IMR-90 (cell line): ENCODE data around the gene OPRL1. TPM values are rescaled to one million over a fixed set of nuclear protein-coding genes. Genes with fewer than 3 reads are reported as not detected.

ENCODE experiments used
- ATAC-seq: fragments of 200-7000 bp; cut with Tn5 transposase; 2 replicates; pipeline ENCODE4 v1.9.1; 2020; ENCODE audit warnings: low read depth, mild to moderate bottlenecking, moderate library complexity
- BruUV-seq: library from RNA; stranded (reverse); fragments of 400-500 nt; replicated peaks from 2 replicates; lab custom pipeline; 2021; lab: Mats Ljungman, UMichigan
- CTCF ChIA-PET: fragments of 300-600 bp; formaldehyde crosslinking; extraction: SDS; loops from one replicate; lab custom pipeline; 2021; ENCODE audit warnings: antibody characterized with exemption; lab: Yijun Ruan, JAX
- POLR2A ChIA-PET: fragments of 300-600 bp; sonication (Branson Sonifier 250); formaldehyde crosslinking; loops from one replicate; lab custom pipeline; 2022; ENCODE audit warnings: antibody characterized with exemption; ENCODE audit not compliant: unreplicated experiment; lab: Charles Lee
- DNase-seq: peaks from one replicate; pipeline ENCODE4 v3.0.0; 2013
- H2AFZ ChIP-seq: replicated peaks from 2 replicates; pipeline ENCODE3; 2013; ENCODE audit warnings: low read length, mild to moderate bottlenecking; ENCODE audit not compliant: poor library complexity
- H2AK5ac ChIP-seq: 2 replicates; pipeline ENCODE4 v1.6.1; 2013; ENCODE audit warnings: low read depth, low read length, inconsistent platforms
- H2AK9ac ChIP-seq: replicated peaks from 2 replicates; pipeline ENCODE3; 2013; ENCODE audit warnings: mild to moderate bottlenecking, low read depth, low read length, moderate library complexity; ENCODE audit not compliant: poor library complexity
- H2BK120ac ChIP-seq: 2 replicates; pipeline ENCODE4 v1.6.1; 2013; ENCODE audit warnings: low read depth, low read length, inconsistent platforms
- H2BK15ac ChIP-seq: 3 replicates; pipeline ENCODE4 v1.6.1; 2013; ENCODE audit warnings: low read depth, low read length, inconsistent platforms
- H2BK20ac ChIP-seq: 2 replicates; pipeline ENCODE4 v1.6.1; 2013; ENCODE audit warnings: low read depth, mild to moderate bottlenecking, inconsistent platforms, low read length, moderate library complexity
- H2BK5ac ChIP-seq: 2 replicates; pipeline ENCODE4 v1.6.1; 2013; ENCODE audit warnings: mild to moderate bottlenecking, low read depth, low read length, inconsistent platforms; ENCODE audit not compliant: poor library complexity, severe bottlenecking
- H3K14ac ChIP-seq: replicated peaks from 2 replicates; pipeline ENCODE4 v1.6.1; 2013; ENCODE audit warnings: low read depth, low read length, inconsistent platforms
- H3K18ac ChIP-seq: 2 replicates; pipeline ENCODE4 v1.6.1; 2013; ENCODE audit warnings: low read depth, low read length, control low read depth
- H3K23ac ChIP-seq: 2 replicates; pipeline ENCODE4 v1.6.1; 2013; ENCODE audit warnings: low read depth, low read length, inconsistent platforms
- H3K27ac ChIP-seq: 2 replicates; pipeline ENCODE4 v1.5.1; 2013; ENCODE audit warnings: mild to moderate bottlenecking, control low read depth, low read length; ENCODE audit not compliant: insufficient read depth
- H3K27me3 ChIP-seq: 2 replicates; pipeline ENCODE4 v1.6.1; 2013; ENCODE audit warnings: low read length; ENCODE audit not compliant: control insufficient read depth, insufficient read depth
- H3K36me3 ChIP-seq: 2 replicates; pipeline ENCODE4 v1.6.1; 2013; ENCODE audit warnings: low read length, mixed read lengths; ENCODE audit not compliant: control insufficient read depth, insufficient read depth
- H3K4ac ChIP-seq: 2 replicates; pipeline ENCODE4 v1.6.1; 2013; ENCODE audit warnings: low read depth, low read length, inconsistent platforms
- H3K4me1 ChIP-seq: 2 replicates; pipeline ENCODE4 v1.6.1; 2013; ENCODE audit warnings: low read length, mixed read lengths; ENCODE audit not compliant: control insufficient read depth, insufficient read depth
- H3K4me2 ChIP-seq: 2 replicates; pipeline ENCODE4 v1.6.1; 2013; ENCODE audit warnings: low read depth, mild to moderate bottlenecking, control low read depth, low read length, moderate library complexity
- H3K4me3 ChIP-seq: 2 replicates; pipeline ENCODE4 v1.5.1; 2013; ENCODE audit warnings: low read depth, mild to moderate bottlenecking, control low read depth, low read length, moderate library complexity; ENCODE audit not compliant: insufficient read depth
- H3K56ac ChIP-seq: 2 replicates; pipeline ENCODE4 v1.6.1; 2013; ENCODE audit warnings: low read length, inconsistent platforms; ENCODE audit not compliant: insufficient read depth; ENCODE audit errors: extremely low read depth
- H3K79me1 ChIP-seq, 2 experiments: 2 replicates each; pipeline ENCODE4 v1.6.1; 2013; ENCODE audit warnings: low read length in 2 of 2, inconsistent platforms in 1 of 2, low read depth in 1 of 2
- H3K9ac ChIP-seq: 2 replicates; pipeline ENCODE4 v1.6.1; 2013; ENCODE audit warnings: low read depth, low read length, control low read depth
- H3K9me1 ChIP-seq: 2 replicates; pipeline ENCODE4 v1.6.1; 2013; ENCODE audit warnings: low read length, inconsistent platforms; ENCODE audit not compliant: insufficient read depth
- H3K9me3 ChIP-seq: 2 replicates; pipeline ENCODE4 v1.6.1; 2013; ENCODE audit warnings: low read length; ENCODE audit not compliant: control insufficient read depth, insufficient read depth
- H4K20me1 ChIP-seq: 2 replicates; pipeline ENCODE4 v1.6.1; 2013; ENCODE audit warnings: low read length, inconsistent platforms; ENCODE audit not compliant: insufficient read depth
- H4K5ac ChIP-seq: 2 replicates; pipeline ENCODE4 v1.6.1; 2013; ENCODE audit warnings: mild to moderate bottlenecking, low read depth, low read length, control low read depth
- H4K8ac ChIP-seq, 2 experiments: 2 replicates each; pipeline ENCODE4 v1.6.1; 2013; ENCODE audit warnings: low read depth in 2 of 2, low read length in 2 of 2, control low read depth in 1 of 2, inconsistent platforms in 1 of 2
- H4K91ac ChIP-seq: 2 replicates; pipeline ENCODE4 v1.6.1; 2013; ENCODE audit warnings: low read depth, low read length, inconsistent platforms; ENCODE audit not compliant: insufficient read depth
- BHLHE40 ChIP-seq: fragments of 150-350 bp; IDR thresholded peaks from 2 replicates; pipeline ENCODE4 v1.6.1; 2016; ENCODE audit warnings: mild to moderate bottlenecking, low read depth, low read length
- CHD1 ChIP-seq: IDR thresholded peaks from 2 replicates; pipeline ENCODE4 v1.6.1; 2012; ENCODE audit warnings: low read depth, low read length, improper control_type of control experiment
- MAFK ChIP-seq: IDR thresholded peaks from 2 replicates; pipeline ENCODE4 v1.6.1; 2012; ENCODE audit warnings: low read depth, low read length, improper control_type of control experiment
- MAZ ChIP-seq: IDR thresholded peaks from 2 replicates; pipeline ENCODE4 v1.6.1; 2012; ENCODE audit warnings: low read depth, mild to moderate bottlenecking, low read length, improper control_type of control experiment, moderate library complexity, borderline replicate concordance
- MXI1 ChIP-seq: IDR thresholded peaks from 2 replicates; pipeline ENCODE4 v1.6.1; 2012; ENCODE audit warnings: low read depth, mild to moderate bottlenecking, low read length, moderate library complexity, borderline replicate concordance
- NFE2L2 ChIP-seq: fragments of 150-350 bp; IDR thresholded peaks from 2 replicates; pipeline ENCODE4 v1.6.1; 2016; ENCODE audit warnings: low read depth, mild to moderate bottlenecking, low read length
- RAD21 ChIP-seq: IDR thresholded peaks from 2 replicates; pipeline ENCODE4 v1.6.1; 2012; ENCODE audit warnings: low read length, improper control_type of control experiment
- RFX5 ChIP-seq: IDR thresholded peaks from 2 replicates; pipeline ENCODE4 v1.8.0; 2012; ENCODE audit warnings: low read depth, mild to moderate bottlenecking, low read length, moderate library complexity
- WGBS, 2 experiments: methylation state at CpG; one replicate each; pipeline versions ENCODE4 v1.1.5 to v1.1.7; 2013; ENCODE audit warnings: missing lambda C conversion rate in 2 of 2; ENCODE audit not compliant: insufficient read length in 1 of 2; ENCODE audit errors: extremely low coverage in 2 of 2; 5-methylcytosine and 5-hydroxymethylcytosine counted together
- dilution Hi-C: fragments of 300-500 bp; cut with HindIII; formaldehyde crosslinking; loops from one replicate; pipeline ENCODE4 v1.14.3; 2018; ENCODE audit warnings: low sequenced_read_pairs; ENCODE audit not compliant: unreplicated experiment
- in situ Hi-C: fragments of 300-500 bp; cut with MboI; formaldehyde crosslinking; loops from 3 replicates; pipeline ENCODE4 v1.14.3; 2019; ENCODE audit warnings: low sequenced_read_pairs, inconsistent platforms, mixed read lengths
- intact Hi-C: fragments of 100-400 bp; cut with micrococcal nuclease; formaldehyde crosslinking; loops from 2 replicates; pipeline ENCODE4 v1.10.0; 2022
- polyA plus RNA-seq, 3 experiments: library from polyadenylated mRNA; depleted of rRNA; stranded (reverse); fragments of >200 nt; gene quantifications; 2 replicates each; pipeline ENCODE4 v1.2.3, GENCODE V29; 2012; ENCODE audit warnings: low replicate concordance in 1 of 3
- total RNA-seq: library from RNA; depleted of rRNA; stranded (reverse); fragments of >200 nt; gene quantifications from 2 replicates; pipeline ENCODE4 v1.2.3, GENCODE V29; 2012
- TF ChIP-seq, protein P1 (sequence below): fragments of 150-350 bp; IDR thresholded peaks from 2 replicates; pipeline ENCODE4 v1.6.1; 2016; ENCODE audit warnings: low read depth, mild to moderate bottlenecking, low read length, moderate library complexity, borderline replicate concordance
- TF ChIP-seq, protein P2 (sequence below): fragments of 150-350 bp; IDR thresholded peaks from 2 replicates; pipeline ENCODE4 v1.6.1; 2017; ENCODE audit warnings: mild to moderate bottlenecking, antibody characterized with exemption, low read length, low read depth

Gene OPRL1
- total and polyA plus RNA-seq, 2 of the 4 experiments (the other 2 are of a cell fraction), result 0.36 to 1.2 TPM

DNA sequence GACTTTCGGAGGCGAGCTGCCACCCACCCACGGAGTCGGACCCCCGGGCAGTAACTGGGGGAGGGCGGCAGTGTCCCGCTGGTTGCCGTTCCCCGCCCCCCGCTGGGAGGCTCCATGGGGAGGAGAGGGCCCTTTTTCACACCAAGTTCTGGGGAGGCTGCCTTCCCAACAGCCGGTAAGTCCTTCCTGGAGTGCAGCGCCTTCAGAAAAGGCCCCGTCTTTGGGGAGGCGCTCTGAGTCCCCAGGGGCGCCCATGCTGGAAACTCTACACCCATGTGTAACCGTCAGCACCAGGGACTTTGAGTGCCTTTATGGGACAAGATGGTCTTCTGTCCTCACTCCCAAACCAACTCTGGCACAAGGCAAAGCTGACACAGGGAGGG, 30.0 kb upstream of the OPRL1 start:
- Histone ChIP-seq H4K20me1 (no peaks in the 10 kb centered on the region; the same call in 1 of the 2 replicates), H2BK5ac (no peak overlapping the region), H3K9me1 (no peaks in the 10 kb centered on the region), H3K56ac (no peak overlapping the region), H3K27me3 (peaks cover 62% of the 10 kb centered on the region), H3K27ac (no peak overlapping the region), H2BK120ac (no peak overlapping the region), H2BK20ac (no peak overlapping the region), H2AK5ac (no peak overlapping the region), H3K4ac (no peak overlapping the region), H2AK9ac (no peak overlapping the region), H3K14ac (no peak overlapping the region), H3K79me1 (no peaks in the 10 kb centered on the region), H2BK15ac (no peak overlapping the region), H3K9ac (no peak overlapping the region), H3K23ac (no peak overlapping the region), H3K36me3 (no peaks in the 10 kb centered on the region), H3K9me3 (no peaks in the 10 kb centered on the region), H3K4me2 (no peak overlapping the region; the same call in 1 of the 2 replicates), H4K5ac (no peak overlapping the region), H3K4me3 (no peak overlapping the region), H4K8ac (no peak overlapping the region), H2AFZ (no peak overlapping the region), H3K4me1 (no peaks in the 10 kb centered on the region; the same call in 1 of the 2 replicates), H4K91ac (no peak overlapping the region), H3K18ac (no peak overlapping the region)
- DNase-seq (no peak), ATAC-seq (no peak)
- no peak for TF ChIP-seq BHLHE40
- no peak for TF ChIP-seq RAD21
- no peak for TF ChIP-seq NFE2L2
- TF ChIP-seq CHD1, result no peak
- TF ChIP-seq MXI1, result no peak
- TF ChIP-seq MAZ, result no peak
- TF ChIP-seq, protein P1, sequence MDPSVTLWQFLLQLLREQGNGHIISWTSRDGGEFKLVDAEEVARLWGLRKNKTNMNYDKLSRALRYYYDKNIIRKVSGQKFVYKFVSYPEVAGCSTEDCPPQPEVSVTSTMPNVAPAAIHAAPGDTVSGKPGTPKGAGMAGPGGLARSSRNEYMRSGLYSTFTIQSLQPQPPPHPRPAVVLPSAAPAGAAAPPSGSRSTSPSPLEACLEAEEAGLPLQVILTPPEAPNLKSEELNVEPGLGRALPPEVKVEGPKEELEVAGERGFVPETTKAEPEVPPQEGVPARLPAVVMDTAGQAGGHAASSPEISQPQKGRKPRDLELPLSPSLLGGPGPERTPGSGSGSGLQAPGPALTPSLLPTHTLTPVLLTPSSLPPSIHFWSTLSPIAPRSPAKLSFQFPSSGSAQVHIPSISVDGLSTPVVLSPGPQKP, result no peak
- TF ChIP-seq MAFK, result no peak
- no peak for TF ChIP-seq RFX5
- TF ChIP-seq, protein P2, sequence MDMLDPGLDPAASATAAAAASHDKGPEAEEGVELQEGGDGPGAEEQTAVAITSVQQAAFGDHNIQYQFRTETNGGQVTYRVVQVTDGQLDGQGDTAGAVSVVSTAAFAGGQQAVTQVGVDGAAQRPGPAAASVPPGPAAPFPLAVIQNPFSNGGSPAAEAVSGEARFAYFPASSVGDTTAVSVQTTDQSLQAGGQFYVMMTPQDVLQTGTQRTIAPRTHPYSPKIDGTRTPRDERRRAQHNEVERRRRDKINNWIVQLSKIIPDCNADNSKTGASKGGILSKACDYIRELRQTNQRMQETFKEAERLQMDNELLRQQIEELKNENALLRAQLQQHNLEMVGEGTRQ, result no peak
- ChIA-PET POLR2A (no interaction called here), CTCF (no interaction called here)
- no CpG with 5 or more reads among the region's 16 CpGs for WGBS, 2 experiments
- intact Hi-C loops (no loop called here), dilution Hi-C loops (no loop called here), in situ Hi-C loops (no loop called here)
- BruUV-seq, result no TSS peak
